H9 (cell line): ENCODE data around the gene WDR54. TPM values are rescaled to one million over a fixed set of nuclear protein-coding genes. Genes with fewer than 3 reads are reported as not detected.
A peak's percentile ranks its signal among the peaks of the same experiment; 100 is the strongest.

Experiments used
- DNase-seq: peaks from one replicate; pipeline ENCODE4 v3.0.0-alpha.2; 2017
- H2AFZ ChIP-seq: one replicate; pipeline ENCODE4 v1.6.1; 2013; ENCODE audit warnings: mild to moderate bottlenecking, low read length, control low read depth, moderate library complexity
- H2AK5ac ChIP-seq: 2 replicates; pipeline ENCODE4 v1.6.1; 2013; ENCODE audit warnings: low read length, control low read depth, mixed read lengths; ENCODE audit not compliant: insufficient read length
- H2BK120ac ChIP-seq: one replicate; pipeline ENCODE4 v1.6.1; 2013; ENCODE audit warnings: low read depth, mild to moderate bottlenecking, low read length, control low read depth, inconsistent platforms; ENCODE audit not compliant: poor library complexity, severe bottlenecking
- H2BK12ac ChIP-seq: 2 replicates; pipeline ENCODE4 v1.6.1; 2013; ENCODE audit warnings: low read length, control low read depth, mixed read lengths, low read depth; ENCODE audit not compliant: insufficient read length
- H2BK15ac ChIP-seq: 2 replicates; pipeline ENCODE4 v1.6.1; 2013; ENCODE audit warnings: low read depth, low read length, control low read depth
- H2BK20ac ChIP-seq: one replicate; pipeline ENCODE4 v1.6.1; 2013; ENCODE audit warnings: low read depth, mild to moderate bottlenecking, low read length, control low read depth, inconsistent platforms; ENCODE audit not compliant: poor library complexity, severe bottlenecking
- H2BK5ac ChIP-seq: 2 replicates; pipeline ENCODE4 v1.6.1; 2013; ENCODE audit warnings: low read length, control low read depth, mixed read lengths; ENCODE audit not compliant: insufficient read length
- H3K14ac ChIP-seq: 2 replicates; pipeline ENCODE4 v1.6.1; 2013; ENCODE audit warnings: low read length, control low read depth; ENCODE audit not compliant: insufficient read depth
- H3K18ac ChIP-seq: 2 replicates; pipeline ENCODE4 v1.6.1; 2013; ENCODE audit warnings: low read depth, mild to moderate bottlenecking, mixed read lengths, low read length, control low read depth; ENCODE audit not compliant: insufficient read length
- H3K23ac ChIP-seq: 2 replicates; pipeline ENCODE4 v1.6.1; 2013; ENCODE audit warnings: low read length, control low read depth, mixed read lengths, low read depth; ENCODE audit not compliant: insufficient read length
- H3K23me2 ChIP-seq: 2 replicates; pipeline ENCODE4 v1.6.1; 2013; ENCODE audit warnings: low read depth, mild to moderate bottlenecking, mixed read lengths, low read length, control low read depth; ENCODE audit not compliant: insufficient read length, poor library complexity, severe bottlenecking
- H3K27ac ChIP-seq: 2 replicates; pipeline ENCODE4 v1.5.1; 2013; ENCODE audit warnings: low read length, control low read depth, mixed read lengths, low read depth; ENCODE audit not compliant: insufficient read length
- H3K27me3 ChIP-seq: 2 replicates; pipeline ENCODE4 v1.6.1; 2013; ENCODE audit warnings: low read length, control low read depth, inconsistent platforms; ENCODE audit not compliant: insufficient read depth
- H3K4ac ChIP-seq: 2 replicates; pipeline ENCODE4 v1.6.1; 2013; ENCODE audit warnings: low read depth, mild to moderate bottlenecking, control low read depth, inconsistent platforms, low read length, moderate library complexity
- H3K4me1 ChIP-seq: 2 replicates; pipeline ENCODE4 v1.6.1; 2013; ENCODE audit warnings: low read length, control low read depth, inconsistent platforms; ENCODE audit not compliant: insufficient read depth
- H3K4me2 ChIP-seq: 2 replicates; pipeline ENCODE4 v1.6.1; 2013; ENCODE audit warnings: low read length, control low read depth, mixed read lengths; ENCODE audit not compliant: insufficient read length, insufficient read depth
- H3K56ac ChIP-seq: 2 replicates; pipeline ENCODE4 v1.6.1; 2013; ENCODE audit warnings: low read depth, mild to moderate bottlenecking, mixed read lengths, low read length, control low read depth; ENCODE audit not compliant: insufficient read length
- H3K79me1 ChIP-seq: 2 replicates; pipeline ENCODE4 v1.6.1; 2013; ENCODE audit warnings: low read depth, mild to moderate bottlenecking, moderate library complexity, low read length, control low read depth, inconsistent platforms; ENCODE audit not compliant: insufficient read depth, poor library complexity, severe bottlenecking
- H3K79me2 ChIP-seq: 2 replicates; pipeline ENCODE4 v1.6.1; 2013; ENCODE audit warnings: low read length, control low read depth, inconsistent platforms; ENCODE audit not compliant: insufficient read depth
- H3K9ac ChIP-seq: 2 replicates; pipeline ENCODE4 v1.6.1; 2013; ENCODE audit warnings: low read length, control low read depth, mixed read lengths; ENCODE audit not compliant: insufficient read length; ENCODE audit errors: extremely low read depth
- H3K9me3 ChIP-seq: one replicate; pipeline ENCODE4 v1.6.1; 2013; ENCODE audit warnings: low read depth, low read length, inconsistent platforms; ENCODE audit not compliant: control insufficient read depth
- H3T11ph ChIP-seq: one replicate; pipeline ENCODE4 v1.6.1; 2013; ENCODE audit warnings: mild to moderate bottlenecking, low read length, control low read depth, inconsistent platforms
- H4K20me1 ChIP-seq: one replicate; pipeline ENCODE4 v1.6.1; 2013; ENCODE audit not compliant: control insufficient read depth, insufficient read length, insufficient read depth
- H4K5ac ChIP-seq: 2 replicates; pipeline ENCODE4 v1.6.1; 2013; ENCODE audit warnings: low read depth, mild to moderate bottlenecking, mixed read lengths, low read length, control low read depth; ENCODE audit not compliant: insufficient read length
- H4K8ac ChIP-seq: replicated peaks from 2 replicates; pipeline ENCODE4 v1.6.1; 2013; ENCODE audit warnings: low read length, control low read depth, mixed read lengths, low read depth; ENCODE audit not compliant: insufficient read length
- H4K91ac ChIP-seq: 2 replicates; pipeline ENCODE4 v1.6.1; 2013; ENCODE audit warnings: low read depth, mild to moderate bottlenecking, moderate library complexity, mixed read lengths, low read length, control low read depth; ENCODE audit not compliant: insufficient read length
- H3K27ac Mint-ChIP-seq, 3 experiments: 2 replicates in 2 of 3; 3 replicates in 1 of 3; pipeline ENCODE4 v1.8.0; 2020 to 2021; ENCODE audit warnings: mixed read lengths in 3 of 3, mild to moderate bottlenecking in 1 of 3, moderate library complexity in 1 of 3
- H3K27me3 Mint-ChIP-seq: 2 replicates; pipeline ENCODE4 v1.8.0; 2021; ENCODE audit warnings: low read depth, mild to moderate bottlenecking, moderate library complexity, mixed read lengths
- H3K36me3 Mint-ChIP-seq, 3 experiments: 2 replicates in 2 of 3; 3 replicates in 1 of 3; pipeline ENCODE4 v1.8.0; 2020 to 2021; ENCODE audit warnings: low read depth in 3 of 3, mixed read lengths in 3 of 3; ENCODE audit not compliant: insufficient read depth in 1 of 3
- H3K4me1 Mint-ChIP-seq, 2 experiments: 2 replicates each; pipeline ENCODE4 v1.8.0; 2020; ENCODE audit warnings: mixed read lengths in 2 of 2
- H3K4me3 Mint-ChIP-seq, 2 experiments: 2 replicates in 1 of 2; 3 replicates in 1 of 2; pipeline ENCODE4 v1.8.0; 2020 to 2021; ENCODE audit warnings: mild to moderate bottlenecking in 2 of 2, mixed read lengths in 2 of 2, moderate library complexity in 1 of 2
- H3K9me3 Mint-ChIP-seq, 2 experiments: 2 replicates in 1 of 2; 3 replicates in 1 of 2; pipeline ENCODE4 v1.8.0; 2020; ENCODE audit warnings: mild to moderate bottlenecking in 2 of 2, mixed read lengths in 2 of 2, moderate library complexity in 1 of 2
- WGBS: extraction: QIAGEN DNeasy Blood & Tissue Kit; methylation state at CpG from one replicate; pipeline ENCODE4 v1.1.7; 2013; ENCODE audit warnings: missing lambda C conversion rate, low lambda C conversion rate, mixed read lengths; ENCODE audit not compliant: insufficient read length; ENCODE audit errors: extremely low coverage; 5-methylcytosine and 5-hydroxymethylcytosine counted together
- total RNA-seq: library from RNA; stranded (reverse); gene quantifications from 2 replicates; pipeline ENCODE4 v1.2.1, GENCODE V29; 2021
- TF ChIP-seq, protein P1 (sequence below): fragments of 200-600 bp; sonication (generic); conservative IDR thresholded peaks from 3 replicates; pipeline ENCODE4 v1.8.0; 2021; ENCODE audit warnings: antibody characterized with exemption, mild to moderate bottlenecking

The WDR54 gene
- total RNA-seq, 1 experiment from 2014 or later, result 66.4 TPM

DNA sequence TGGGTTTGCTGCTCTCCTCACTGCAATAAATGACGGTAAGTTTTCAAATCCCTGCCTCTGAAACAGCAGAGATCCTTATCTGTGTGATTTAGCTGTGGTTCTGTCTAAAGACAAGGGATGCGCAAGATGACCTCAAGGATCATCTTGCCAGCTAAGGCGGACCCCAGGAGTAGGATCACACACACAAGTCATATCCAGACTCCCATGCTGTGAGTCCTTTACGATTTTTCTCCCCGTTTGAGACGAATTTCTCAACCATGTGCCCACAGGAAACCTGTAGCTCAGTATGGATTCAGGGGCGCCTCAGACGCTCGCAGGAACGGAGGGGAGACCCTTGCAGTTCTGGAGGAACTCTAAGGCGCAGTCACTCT lies 30.3 kb upstream of the WDR54 start:
- Histone ChIP-seq H3K79me1 (no peaks in the 10 kb centered on the region), H3T11ph (no peak overlapping the region), H2BK12ac (no peak overlapping the region), H4K20me1 (no peaks in the 10 kb centered on the region), H2BK5ac (no peak overlapping the region), H3K9ac (peak overlapping the region; percentile 87), H2BK120ac (no peak overlapping the region), H2AK5ac (no peak overlapping the region), H2BK15ac (no peak overlapping the region), H3K14ac (peak overlapping the region; percentile 48; the same call in 1 of the 2 replicates), H3K9me3 (no peaks in the 10 kb centered on the region), H3K4me1 (peaks cover 4% of the 10 kb centered on the region; the same call in 1 of the 2 replicates), H4K91ac (no peak overlapping the region), H2AFZ (peak overlapping the region; percentile 84), H3K18ac (no peak overlapping the region), H3K27ac (no peak overlapping the region), H3K23me2 (peaks cover 7% of the 10 kb centered on the region), H3K79me2 (peaks cover 18% of the 10 kb centered on the region; the same call in 1 of the 2 replicates), H4K8ac (no peak overlapping the region), H3K56ac (no peak overlapping the region), H3K27me3 (no peaks in the 10 kb centered on the region), H3K23ac (no peak overlapping the region), H4K5ac (no peak overlapping the region), H2BK20ac (no peak overlapping the region), H3K4ac (no peak overlapping the region), H3K4me2 (peak overlapping the region; percentile 96)
- Mint-ChIP-seq H3K4me3 (peak overlapping the region; percentile 84 to 90), H3K9me3 (no peaks in the 10 kb centered on the region), H3K27ac (peak overlapping the region; percentile 86 to 98 (median 95); a peak in 6 of 7 replicates), H3K36me3 (no peaks in the 10 kb centered on the region), H3K27me3 (peaks cover 1% of the 10 kb centered on the region), H3K4me1 (peaks cover 0 to 6% of the 10 kb centered on the region in 2 experiments; a peak in 3 of 4 replicates)
- TF ChIP-seq, protein P1, sequence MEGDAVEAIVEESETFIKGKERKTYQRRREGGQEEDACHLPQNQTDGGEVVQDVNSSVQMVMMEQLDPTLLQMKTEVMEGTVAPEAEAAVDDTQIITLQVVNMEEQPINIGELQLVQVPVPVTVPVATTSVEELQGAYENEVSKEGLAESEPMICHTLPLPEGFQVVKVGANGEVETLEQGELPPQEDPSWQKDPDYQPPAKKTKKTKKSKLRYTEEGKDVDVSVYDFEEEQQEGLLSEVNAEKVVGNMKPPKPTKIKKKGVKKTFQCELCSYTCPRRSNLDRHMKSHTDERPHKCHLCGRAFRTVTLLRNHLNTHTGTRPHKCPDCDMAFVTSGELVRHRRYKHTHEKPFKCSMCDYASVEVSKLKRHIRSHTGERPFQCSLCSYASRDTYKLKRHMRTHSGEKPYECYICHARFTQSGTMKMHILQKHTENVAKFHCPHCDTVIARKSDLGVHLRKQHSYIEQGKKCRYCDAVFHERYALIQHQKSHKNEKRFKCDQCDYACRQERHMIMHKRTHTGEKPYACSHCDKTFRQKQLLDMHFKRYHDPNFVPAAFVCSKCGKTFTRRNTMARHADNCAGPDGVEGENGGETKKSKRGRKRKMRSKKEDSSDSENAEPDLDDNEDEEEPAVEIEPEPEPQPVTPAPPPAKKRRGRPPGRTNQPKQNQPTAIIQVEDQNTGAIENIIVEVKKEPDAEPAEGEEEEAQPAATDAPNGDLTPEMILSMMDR, result no peak
- no peak for DNase-seq
- no CpG with 5 or more reads among the region's 11 CpGs for WGBS
